HL-60 (cell line): ENCODE data around the gene NPAS2.

ENCODE experiments used
- CTCF ChIP-seq: IDR thresholded peaks from one replicate; pipeline ENCODE4 v1.5.1; 2011; ENCODE audit warnings: low read length, control low read depth, inconsistent platforms; ENCODE audit not compliant: insufficient read depth
- GABPA ChIP-seq: IDR thresholded peaks from 2 replicates; pipeline ENCODE4 v1.6.1; 2012; ENCODE audit warnings: low read depth
- POLR2AphosphoS5 ChIP-seq: IDR thresholded peaks from 2 replicates; pipeline ENCODE4 v1.6.1; 2012; ENCODE audit warnings: low read depth
- REST ChIP-seq: IDR thresholded peaks from 2 replicates; pipeline ENCODE4 v1.6.1; 2012; ENCODE audit warnings: low read depth; ENCODE audit not compliant: insufficient replicate concordance
- SPI1 ChIP-seq: IDR thresholded peaks from 2 replicates; pipeline ENCODE4 v1.6.1; 2012; ENCODE audit warnings: low read depth, mild to moderate bottlenecking, borderline replicate concordance

DNA sequence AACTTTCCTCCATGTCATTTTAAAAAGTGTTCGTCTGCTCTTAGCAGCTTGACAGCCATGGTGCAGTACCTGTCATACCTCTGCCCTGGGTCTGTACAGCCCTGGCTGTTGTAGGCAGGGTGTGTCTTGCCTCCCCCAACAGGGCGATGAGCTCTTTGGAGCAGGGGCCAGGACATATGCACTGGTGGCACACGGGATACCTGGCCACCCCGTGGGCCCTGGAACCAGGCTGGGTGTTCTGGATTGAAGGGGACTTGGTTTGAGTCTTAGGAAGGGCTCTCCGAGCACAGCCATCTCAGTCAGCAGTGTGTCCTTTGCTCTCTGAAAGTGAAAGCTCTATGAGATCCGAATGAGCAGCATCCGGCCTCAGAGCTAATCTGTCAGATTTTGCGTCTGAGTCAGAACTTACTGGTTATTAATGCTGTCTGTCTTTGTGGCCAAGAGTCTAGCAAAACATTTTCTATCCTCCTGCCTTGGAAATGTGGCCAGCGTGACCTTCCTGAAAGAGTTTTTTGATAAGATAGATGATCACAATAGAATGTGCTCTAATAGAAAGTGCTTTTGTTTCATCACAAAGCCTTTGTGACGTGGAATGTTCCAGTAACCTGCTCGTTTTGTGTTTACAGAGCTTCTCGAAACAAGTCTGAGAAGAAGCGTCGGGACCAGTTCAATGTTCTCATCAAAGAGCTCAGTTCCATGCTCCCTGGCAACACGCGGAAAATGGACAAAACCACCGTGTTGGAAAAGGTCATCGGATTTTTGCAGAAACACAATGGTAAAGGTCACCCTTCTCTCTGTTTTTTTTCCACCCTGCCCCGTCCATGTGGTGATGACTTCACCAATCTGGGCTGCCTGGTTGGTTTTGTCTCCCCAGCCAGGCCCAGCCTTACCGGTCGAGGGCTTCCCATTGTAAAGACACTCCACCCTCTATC is 104.8 kb downstream of the NPAS2 start:
- no peak for TF ChIP-seq CTCF
- TF ChIP-seq GABPA: no peak
- TF ChIP-seq SPI1: no peak
- no peak for TF ChIP-seq POLR2AphosphoS5
- TF ChIP-seq REST: no peak
